Breast epithelium (tissue), 3 donors: Measurements from ENCODE around the gene IDUA.

ENCODE experiments used
- CTCF ChIP-seq, 3 donors: fragments of 450-650 bp; IDR thresholded peaks; one replicate each; pipeline ENCODE4 v1.5.1; 2016 to 2017; ENCODE audit warnings: antibody characterized with exemption in 3 of 3, mild to moderate bottlenecking in 3 of 3, moderate library complexity in 3 of 3
- POLR2A ChIP-seq: fragments of 450-650 bp; IDR thresholded peaks from one replicate; pipeline ENCODE4 v1.6.1; 2016; ENCODE audit warnings: antibody characterized with exemption, mild to moderate bottlenecking, moderate library complexity
- POLR2AphosphoS5 ChIP-seq, 3 donors: sonication (generic); formaldehyde crosslinking; IDR thresholded peaks; one replicate each; pipeline ENCODE4 v1.6.1; 2017; ENCODE audit warnings: antibody characterized with exemption in 3 of 3

GRCh38 chr4:1030559-1030958, 43.7 kb downstream of the IDUA start:
- TF ChIP-seq CTCF (IDR thresholded peaks at IDR 0.05), result no peak
- TF ChIP-seq POLR2A, result no peak
- TF ChIP-seq POLR2AphosphoS5 (IDR thresholded peaks at IDR 0.05), result no peak
